HCT116 (cell line): ENCODE data around the gene CYP17A1. TPM values are rescaled to one million over a fixed set of nuclear protein-coding genes. Genes with fewer than 3 reads are reported as not detected.

Source experiments
- ATAC-seq: fragments of 200-7000 bp; cut with Tn5 transposase; 2 replicates; pipeline ENCODE4 v1.9.1; 2020; ENCODE audit warnings: mild to moderate bottlenecking, moderate library complexity
- BruUV-seq: library from RNA; stranded (reverse); fragments of 400-500 nt; replicated peaks from 2 replicates; lab custom pipeline; 2021; lab: Mats Ljungman, UMichigan
- CTCF ChIA-PET: fragments of 300-600 bp; sonication (Branson Sonifier 250); formaldehyde crosslinking; loops from one replicate; lab custom pipeline; 2021; ENCODE audit warnings: antibody characterized with exemption; lab: Charles Lee
- POLR2A ChIA-PET: fragments of 300-600, 350-600 bp; sonication (Branson Sonifier 250); formaldehyde crosslinking; loops from one replicate; lab custom pipeline; 2021; ENCODE audit warnings: antibody characterized with exemption; lab: Charles Lee
- RAD21 ChIA-PET, 2 experiments: fragments of 300-600 bp; sonication (Branson Sonifier 250); formaldehyde crosslinking; loops; one replicate each; lab custom pipeline; 2023; ENCODE audit warnings: low total read pairs in 2 of 2; ENCODE audit not compliant: uncharacterized antibody in 2 of 2, unreplicated experiment in 2 of 2, low non-redundant PET in 1 of 2; lab: Charles Lee
- DNase-seq: peaks from one replicate; pipeline ENCODE4 v3.0.0-alpha.2; 2010; ENCODE audit warnings: low read depth, low spot score
- H2AFZ ChIP-seq: fragments of 200-600 bp; shearing (Covaris generic), sonication (generic); 2 replicates; pipeline ENCODE4 v1.6.1; 2017; ENCODE audit warnings: low read depth, mixed run types, mixed read lengths, antibody characterized with exemption, low read length; ENCODE audit not compliant: poor library complexity, severe bottlenecking
- H3K27ac ChIP-seq: 2 replicates; pipeline ENCODE4 v1.5.1; 2012; ENCODE audit warnings: low read depth, low read length
- H3K27me3 ChIP-seq: fragments of 200-600 bp; sonication (generic); 2 replicates; pipeline ENCODE4 v1.6.1; 2016; ENCODE audit warnings: mixed run types, low read length, mixed read lengths; ENCODE audit not compliant: insufficient read depth
- H3K36me3 ChIP-seq, 2 experiments: fragments of 200-500 bp in 1 of 2; fragments of 200-600 bp in 1 of 2; sonication (Bioruptor generic) in 1 of 2; sonication (generic) in 1 of 2; 2 replicates each; pipeline versions ENCODE4 v1.5.1 to v1.6.1; 2014 to 2016; ENCODE audit warnings: low read length in 2 of 2, inconsistent platforms in 1 of 2, mixed read lengths in 1 of 2, mixed run types in 1 of 2; ENCODE audit not compliant: insufficient read depth in 2 of 2, control insufficient read depth in 1 of 2
- H3K4me1 ChIP-seq, 2 experiments: fragments of 200-600 bp in 1 of 2; sonication (generic) in 1 of 2; 2 replicates each; pipeline versions ENCODE4 v1.5.1 to v1.6.1; 2012 to 2017; ENCODE audit warnings: low read length in 2 of 2, inconsistent platforms in 1 of 2, mild to moderate bottlenecking in 1 of 2, mixed read lengths in 1 of 2, mixed run types in 1 of 2, moderate library complexity in 1 of 2; ENCODE audit not compliant: insufficient read depth in 2 of 2, control insufficient read depth in 1 of 2
- H3K4me2 ChIP-seq: fragments of 200-600 bp; sonication (generic); 2 replicates; pipeline ENCODE4 v1.6.1; 2017; ENCODE audit warnings: mixed run types, low read length, mixed read lengths
- H3K4me3 ChIP-seq, 2 experiments: fragments of 200-600 bp in 1 of 2; sonication (generic) in 1 of 2; replicated peaks in 1 of 2; 2 replicates each; pipeline ENCODE4 v1.5.1; 2011 to 2016; ENCODE audit warnings: low read length in 2 of 2, control low read depth in 1 of 2, low read depth in 1 of 2, mild to moderate bottlenecking in 1 of 2, mixed read lengths in 1 of 2, mixed run types in 1 of 2
- H3K79me2 ChIP-seq: fragments of 200-600 bp; sonication (generic); 2 replicates; pipeline ENCODE4 v1.6.1; 2017; ENCODE audit warnings: mild to moderate bottlenecking, mixed run types, low read length, moderate library complexity, mixed read lengths; ENCODE audit not compliant: insufficient read depth
- H3K9ac ChIP-seq: fragments of 200-600 bp; sonication (generic); 2 replicates; pipeline ENCODE4 v1.6.1; 2016; ENCODE audit warnings: low read length, mixed read lengths
- H3K9me2 ChIP-seq: fragments of 200-600 bp; sonication (generic), shearing (Covaris generic); 2 replicates; pipeline ENCODE4 v1.6.1; 2017; ENCODE audit warnings: mixed run types, mild to moderate bottlenecking, moderate library complexity; ENCODE audit not compliant: insufficient read depth
- H3K9me3 ChIP-seq, 2 experiments: fragments of 200-500 bp in 1 of 2; fragments of 200-600 bp in 1 of 2; sonication (Bioruptor generic) in 1 of 2; sonication (generic) in 1 of 2; 2 replicates each; pipeline ENCODE4 v1.6.1; 2014 to 2017; ENCODE audit warnings: low read length in 2 of 2, mixed read lengths in 2 of 2, inconsistent platforms in 1 of 2, low read depth in 1 of 2, mild to moderate bottlenecking in 1 of 2, mixed run types in 1 of 2, moderate library complexity in 1 of 2; ENCODE audit not compliant: control insufficient read depth in 1 of 2, insufficient read depth in 1 of 2
- H4K20me1 ChIP-seq: fragments of 200-600 bp; sonication (generic), shearing (Covaris generic); 2 replicates; pipeline ENCODE4 v1.6.1; 2017; ENCODE audit warnings: mixed run types, mild to moderate bottlenecking, moderate library complexity; ENCODE audit not compliant: insufficient read depth
- CEBPB ChIP-seq: IDR thresholded peaks from 2 replicates; pipeline ENCODE4 v1.6.1; 2012; ENCODE audit warnings: low read depth
- CTCF ChIP-seq, 3 experiments: fragments of 200-600 bp in 1 of 3; sonication (generic) in 1 of 3; IDR thresholded peaks in 2 of 3; conservative IDR thresholded peaks in 1 of 3; 2 replicates each; pipeline ENCODE4 v1.5.1; 2012 to 2017; ENCODE audit warnings: low read depth in 2 of 3, low read length in 2 of 3, antibody characterized with exemption in 1 of 3, borderline replicate concordance in 1 of 3, control low read depth in 1 of 3, mild to moderate bottlenecking in 1 of 3, mixed read lengths in 1 of 3, mixed run types in 1 of 3, moderate library complexity in 1 of 3; ENCODE audit not compliant: insufficient read depth in 1 of 3
- EGR1 ChIP-seq: IDR thresholded peaks from 2 replicates; pipeline ENCODE4 v1.6.1; 2012; ENCODE audit warnings: low read depth
- EZH2 ChIP-seq: fragments of 200-600 bp; sonication (generic); IDR thresholded peaks from 2 replicates; pipeline ENCODE4 v1.6.1; 2017; ENCODE audit warnings: antibody characterized with exemption, mixed run types
- EZH2phosphoT487 ChIP-seq: fragments of 200-600 bp; IDR thresholded peaks from 2 replicates; pipeline ENCODE4 v1.6.1; 2018; ENCODE audit warnings: antibody characterized with exemption, borderline replicate concordance
- FOSL1 ChIP-seq: IDR thresholded peaks from 2 replicates; pipeline ENCODE4 v1.6.1; 2012; ENCODE audit warnings: low read depth
- POLR2A ChIP-seq: IDR thresholded peaks from 2 replicates; pipeline ENCODE4 v1.7.0; 2011; ENCODE audit warnings: borderline replicate concordance; ENCODE audit not compliant: insufficient read depth, insufficient read length; ENCODE audit errors: extremely low read depth
- RAD21 ChIP-seq: IDR thresholded peaks from 2 replicates; pipeline ENCODE4 v1.6.1; 2012; ENCODE audit warnings: low read depth, mild to moderate bottlenecking
- REST ChIP-seq: IDR thresholded peaks from 2 replicates; pipeline ENCODE4 v1.6.1; 2012; ENCODE audit warnings: low read depth
- SIN3A ChIP-seq: IDR thresholded peaks from 2 replicates; pipeline ENCODE4 v1.6.1; 2012; ENCODE audit warnings: low read depth
- SRF ChIP-seq: IDR thresholded peaks from 2 replicates; pipeline ENCODE4 v1.6.1; 2012; ENCODE audit warnings: low read depth
- YY1 ChIP-seq: IDR thresholded peaks from 2 replicates; pipeline ENCODE4 v1.6.1; 2011; ENCODE audit warnings: low read length, low read depth, moderate library complexity, mild to moderate bottlenecking; ENCODE audit not compliant: insufficient replicate concordance; ENCODE audit errors: extremely low read depth
- ZFX ChIP-seq: fragments of 450-650 bp; IDR thresholded peaks from 2 replicates; pipeline ENCODE4 v1.6.1; 2017
- ZNF274 ChIP-seq: fragments of 200-500 bp; sonication (Bioruptor generic); IDR thresholded peaks from 2 replicates; pipeline ENCODE4 v1.6.1; 2014; ENCODE audit warnings: mild to moderate bottlenecking, low read depth, low read length, inconsistent platforms
- intact Hi-C: fragments of 100-400 bp; cut with micrococcal nuclease; formaldehyde crosslinking; loops from 2 replicates; pipeline ENCODE4 v1.10.0; 2022
- total RNA-seq: library from RNA; stranded (reverse); gene quantifications from one replicate; pipeline ENCODE4 v1.2.1, GENCODE V29; 2021; ENCODE audit not compliant: unreplicated experiment
- TF ChIP-seq, protein P1 (sequence below): IDR thresholded peaks from 2 replicates; pipeline ENCODE4 v1.6.1; 2012
- TF ChIP-seq, protein P2 (sequence below): IDR thresholded peaks from 2 replicates; pipeline ENCODE4 v1.6.1; 2012
- TF ChIP-seq, protein P3 (sequence below): IDR thresholded peaks from 2 replicates; pipeline ENCODE4 v1.6.1; 2011; ENCODE audit warnings: mild to moderate bottlenecking, low read length, moderate library complexity; ENCODE audit not compliant: insufficient replicate concordance; ENCODE audit errors: extremely low read depth

Gene CYP17A1
- total RNA-seq, 1 experiment from 2014 or later: 4.0 TPM

GRCh38 chr10:102845352-102845902, 8.2 kb upstream of the CYP17A1 start:
- Histone ChIP-seq H3K36me3 (no peaks in the 10 kb centered on the region), H3K4me2 (no peak overlapping the region), H4K20me1 (no peaks in the 10 kb centered on the region), H3K4me3 (no peak overlapping the region), H3K79me2 (no peaks in the 10 kb centered on the region), H2AFZ (no peak overlapping the region), H3K9me3 (peaks cover 0 to 5% of the 10 kb centered on the region in 2 experiments; a peak in 1 of 4 replicates), H3K9me2 (no peaks in the 10 kb centered on the region), H3K27ac (no peak overlapping the region), H3K27me3 (0 out of 2 replicates have a peak, but pooled peaks cover 4% of the 10 kb centered on the region), H3K9ac (no peak overlapping the region), H3K4me1 (no peaks in the 10 kb centered on the region)
- TF ChIP-seq YY1 (no peak), POLR2A (no peak), EZH2 (no peak), FOSL1 (no peak), CEBPB (no peak), SIN3A (no peak), ZNF274 (no peak), EGR1 (no peak), SRF (no peak), ZFX (no peak), REST (no peak), RAD21 (no peak), CTCF (IDR thresholded peaks at IDR 0.05 in 2 of 3, conservative IDR thresholded peaks at IDR 0.05 in 1 of 3; ENCODE audit: borderline replicate concordance in 1 of 3, insufficient read depth in 1 of 3, low read depth in 2 of 3, low read length in 2 of 3) (no peak), EZH2phosphoT487 (no peak)
- TF ChIP-seq, protein P1, sequence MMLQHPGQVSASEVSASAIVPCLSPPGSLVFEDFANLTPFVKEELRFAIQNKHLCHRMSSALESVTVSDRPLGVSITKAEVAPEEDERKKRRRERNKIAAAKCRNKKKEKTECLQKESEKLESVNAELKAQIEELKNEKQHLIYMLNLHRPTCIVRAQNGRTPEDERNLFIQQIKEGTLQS: no peak
- TF ChIP-seq, protein P2, sequence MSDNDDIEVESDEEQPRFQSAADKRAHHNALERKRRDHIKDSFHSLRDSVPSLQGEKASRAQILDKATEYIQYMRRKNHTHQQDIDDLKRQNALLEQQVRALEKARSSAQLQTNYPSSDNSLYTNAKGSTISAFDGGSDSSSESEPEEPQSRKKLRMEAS: no peak
- TF ChIP-seq, protein P3, sequence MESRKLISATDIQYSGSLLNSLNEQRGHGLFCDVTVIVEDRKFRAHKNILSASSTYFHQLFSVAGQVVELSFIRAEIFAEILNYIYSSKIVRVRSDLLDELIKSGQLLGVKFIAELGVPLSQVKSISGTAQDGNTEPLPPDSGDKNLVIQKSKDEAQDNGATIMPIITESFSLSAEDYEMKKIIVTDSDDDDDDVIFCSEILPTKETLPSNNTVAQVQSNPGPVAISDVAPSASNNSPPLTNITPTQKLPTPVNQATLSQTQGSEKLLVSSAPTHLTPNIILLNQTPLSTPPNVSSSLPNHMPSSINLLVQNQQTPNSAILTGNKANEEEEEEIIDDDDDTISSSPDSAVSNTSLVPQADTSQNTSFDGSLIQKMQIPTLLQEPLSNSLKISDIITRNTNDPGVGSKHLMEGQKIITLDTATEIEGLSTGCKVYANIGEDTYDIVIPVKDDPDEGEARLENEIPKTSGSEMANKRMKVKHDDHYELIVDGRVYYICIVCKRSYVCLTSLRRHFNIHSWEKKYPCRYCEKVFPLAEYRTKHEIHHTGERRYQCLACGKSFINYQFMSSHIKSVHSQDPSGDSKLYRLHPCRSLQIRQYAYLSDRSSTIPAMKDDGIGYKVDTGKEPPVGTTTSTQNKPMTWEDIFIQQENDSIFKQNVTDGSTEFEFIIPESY: no peak
- CTCF ChIA-PET: no interaction called here
- intact Hi-C loops: no loop called here
- DNase-seq (no peak), ATAC-seq (no peak)
- no TSS peak for BruUV-seq
- RAD21 ChIA-PET: no interaction called here
- POLR2A ChIA-PET: no interaction called here
